SJSA1 (cell line): ENCODE results near the gene SIRPA. TPM values are rescaled to one million over a fixed set of nuclear protein-coding genes. Genes with fewer than 3 reads are reported as not detected.

ENCODE experiments used
- DNase-seq, 2 experiments: peaks; one replicate each; pipeline ENCODE4 v3.0.0-alpha.2; 2015 to 2020; ENCODE audit warnings: low spot score in 2 of 2, low read depth in 1 of 2
- H3K27ac ChIP-seq: fragments of 250-450 bp; sonication (Bioruptor Pico); 2 replicates; pipeline ENCODE4 v1.5.1; 2020; ENCODE audit warnings: mild to moderate bottlenecking, moderate library complexity
- H3K27me3 ChIP-seq: fragments of 250-450 bp; sonication (Bioruptor Pico); replicated peaks from 2 replicates; pipeline ENCODE4 v1.5.1; 2020; ENCODE audit warnings: mild to moderate bottlenecking, moderate library complexity
- H3K36me3 ChIP-seq: fragments of 250-450 bp; sonication (Bioruptor Pico); 2 replicates; pipeline ENCODE4 v1.5.1; 2020; ENCODE audit warnings: mild to moderate bottlenecking
- H3K4me1 ChIP-seq: fragments of 250-450 bp; sonication (Bioruptor Pico); replicated peaks from 2 replicates; pipeline ENCODE4 v1.6.1; 2021; ENCODE audit warnings: mild to moderate bottlenecking
- H3K4me3 ChIP-seq: fragments of 250-450 bp; sonication (Bioruptor Pico); 2 replicates; pipeline ENCODE4 v1.5.1; 2020; ENCODE audit warnings: mild to moderate bottlenecking
- H3K9me3 ChIP-seq: fragments of 250-450 bp; sonication (Bioruptor Pico); replicated peaks from 2 replicates; pipeline ENCODE4 v1.5.1; 2020; ENCODE audit warnings: mild to moderate bottlenecking
- total RNA-seq: library from RNA; depleted of rRNA; stranded (reverse); fragments of >200 nt; shearing (Covaris generic); gene quantifications from 2 replicates; pipeline ENCODE4 v1.2.3, GENCODE V29; 2014

Gene SIRPA
- total RNA-seq, 1 experiment from 2014 or later = 4.7 TPM

- no peaks in the 10 kb centered on the region for H3K27me3 ChIP-seq
- H3K4me3 ChIP-seq = no peak overlapping the region
- no peaks in the 10 kb centered on the region for H3K9me3 ChIP-seq
- no peaks in the 10 kb centered on the region for H3K36me3 ChIP-seq
- H3K4me1 ChIP-seq = peaks cover 9% of the 10 kb centered on the region
- DNase-seq = no peak
- no peak overlapping the region for H3K27ac ChIP-seq
Observed at GRCh38 chr20:1897541-1897940, 2.3 kb downstream of the SIRPA start.

DNA sequence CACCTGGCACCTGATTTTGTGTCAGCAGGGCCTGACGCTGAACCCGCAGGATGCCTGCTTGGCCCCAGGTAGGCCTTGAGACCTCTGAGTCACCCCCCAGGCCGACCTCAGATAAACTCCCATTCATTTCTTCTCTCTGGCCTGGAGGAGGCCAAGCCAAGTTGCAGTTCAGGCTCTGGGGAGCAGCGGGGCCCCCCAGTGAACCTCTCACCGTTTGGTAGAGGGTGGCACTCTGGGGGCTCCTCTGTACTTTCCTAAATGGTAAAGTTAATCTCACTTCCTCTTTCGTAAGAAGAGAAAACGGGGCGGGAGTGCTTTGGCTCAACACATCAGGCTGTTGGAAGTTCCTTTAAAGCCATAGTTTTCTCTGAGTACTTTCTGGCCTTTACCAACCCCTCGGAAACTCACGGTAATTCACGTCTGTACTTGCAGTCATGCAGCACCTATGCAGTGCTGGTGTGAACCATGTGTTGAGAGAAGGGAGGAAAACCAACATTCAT is 2.8 kb downstream of the SIRPA start:
- Histone ChIP-seq H3K4me1 (peaks cover 9% of the 10 kb centered on the region), H3K27me3 (no peaks in the 10 kb centered on the region), H3K9me3 (no peaks in the 10 kb centered on the region), H3K27ac (no peak overlapping the region), H3K36me3 (no peaks in the 10 kb centered on the region), H3K4me3 (no peak overlapping the region)
- no peak for DNase-seq

GRCh38 chr20:1898482-1899240 is 3.5 kb downstream of the SIRPA start:
- Histone ChIP-seq H3K27ac (no peak overlapping the region), H3K4me3 (no peak overlapping the region)
- no peak for DNase-seq

DNA sequence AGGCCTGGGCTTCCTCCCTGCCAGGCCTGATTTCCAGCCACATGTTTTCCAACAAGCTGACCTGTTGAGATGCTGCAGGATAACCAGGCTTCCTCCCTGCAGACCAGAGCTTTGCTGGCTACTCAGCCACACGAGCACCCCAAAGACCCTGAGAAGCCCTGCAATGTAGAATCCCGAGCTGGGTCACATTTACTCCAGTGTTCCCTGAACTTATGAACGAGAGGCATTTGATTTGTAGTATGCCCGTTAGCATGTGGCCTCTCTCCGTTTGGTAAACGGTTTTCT is 4.0 kb downstream of the SIRPA start:
- Histone ChIP-seq H3K4me1 (peaks cover 9% of the 10 kb centered on the region), H3K4me3 (no peak overlapping the region), H3K9me3 (no peaks in the 10 kb centered on the region), H3K27ac (no peak overlapping the region), H3K27me3 (no peaks in the 10 kb centered on the region), H3K36me3 (no peaks in the 10 kb centered on the region)
- DNase-seq = no peak

More at GRCh38 chr20:1898482-1899240, 3.5 kb downstream of the SIRPA start:
- H3K27me3 ChIP-seq = no peaks in the 10 kb centered on the region
- no peaks in the 10 kb centered on the region for H3K9me3 ChIP-seq
- peaks cover 9% of the 10 kb centered on the region for H3K4me1 ChIP-seq
- H3K36me3 ChIP-seq = no peaks in the 10 kb centered on the region

DNA sequence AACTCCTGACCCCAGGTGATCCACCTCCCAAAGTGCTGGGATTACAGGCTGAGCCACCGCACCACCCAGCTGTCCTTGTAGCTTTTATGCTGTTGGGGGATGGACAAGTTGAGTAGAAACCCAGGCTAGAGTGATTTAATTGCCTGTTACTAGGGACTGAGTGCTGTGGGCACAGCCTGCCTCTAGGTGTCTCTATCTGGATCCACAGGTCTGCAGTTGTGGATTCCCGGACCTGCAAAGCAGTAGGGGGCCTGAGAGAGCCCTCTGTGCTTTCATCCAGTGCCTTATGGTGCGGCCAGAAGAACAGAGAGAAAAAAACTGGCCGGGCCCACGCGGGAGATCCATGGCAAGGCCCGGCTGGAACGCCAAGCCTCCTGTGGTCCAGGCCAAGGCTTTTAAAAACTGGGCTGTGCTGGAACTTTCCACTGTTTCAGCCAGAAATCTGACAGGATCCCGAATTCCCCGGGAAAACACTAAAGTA is 5.2 kb downstream of the SIRPA start:
- Histone ChIP-seq H3K27ac (no peak overlapping the region), H3K9me3 (no peaks in the 10 kb centered on the region), H3K36me3 (no peaks in the 10 kb centered on the region), H3K4me3 (no peak overlapping the region), H3K27me3 (no peaks in the 10 kb centered on the region), H3K4me1 (peaks cover 5% of the 10 kb centered on the region)
- peak; percentile 40 to 63 for DNase-seq

DNA sequence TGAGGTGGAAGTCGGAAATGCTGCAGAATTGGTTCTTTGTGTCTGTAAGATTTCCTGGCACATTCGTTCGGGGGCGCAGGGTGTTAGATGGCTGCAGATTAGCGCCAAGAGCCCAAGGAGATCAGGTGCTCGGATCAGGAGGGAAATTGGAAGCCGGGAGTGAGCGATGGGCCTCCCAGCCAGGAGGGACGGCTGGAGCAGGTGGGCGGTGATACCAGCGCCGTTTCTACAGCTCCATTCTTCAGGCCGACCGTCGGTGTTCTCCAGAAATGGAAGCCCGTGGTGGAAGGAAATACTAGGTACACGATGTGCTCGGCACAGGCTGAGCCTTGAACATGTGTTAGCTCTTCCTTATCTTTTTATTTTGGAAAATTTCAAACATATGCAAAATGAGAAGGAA is 6.5 kb downstream of the SIRPA start:
- Histone ChIP-seq H3K4me3 (no peak overlapping the region), H3K27me3 (no peaks in the 10 kb centered on the region), H3K27ac (no peak overlapping the region), H3K9me3 (no peaks in the 10 kb centered on the region), H3K36me3 (no peaks in the 10 kb centered on the region), H3K4me1 (no peaks in the 10 kb centered on the region)
- DNase-seq = no peak

DNA sequence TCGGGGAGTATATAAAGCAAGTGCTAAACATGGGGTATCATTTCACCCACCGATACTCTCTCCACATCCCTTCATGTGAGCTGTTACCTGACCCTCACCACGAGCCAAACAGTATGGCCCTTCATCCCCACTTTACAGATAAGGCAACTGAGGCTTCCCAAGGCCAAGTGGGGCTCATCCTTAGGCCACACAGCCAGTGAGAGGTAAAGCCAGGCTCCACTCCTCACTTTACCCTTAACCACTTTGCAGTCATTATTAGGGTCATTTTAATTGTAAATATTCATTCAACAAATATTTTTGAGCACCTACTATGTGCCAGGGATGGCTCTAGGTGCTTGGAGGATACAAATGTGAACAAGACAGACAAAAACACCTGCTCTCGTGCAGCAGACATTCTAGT is 7.0 kb downstream of the SIRPA start:
- Histone ChIP-seq H3K4me3 (no peak overlapping the region), H3K9me3 (no peaks in the 10 kb centered on the region), H3K36me3 (no peaks in the 10 kb centered on the region), H3K27me3 (no peaks in the 10 kb centered on the region), H3K27ac (no peak overlapping the region), H3K4me1 (no peaks in the 10 kb centered on the region)
- DNase-seq = no peak

DNA sequence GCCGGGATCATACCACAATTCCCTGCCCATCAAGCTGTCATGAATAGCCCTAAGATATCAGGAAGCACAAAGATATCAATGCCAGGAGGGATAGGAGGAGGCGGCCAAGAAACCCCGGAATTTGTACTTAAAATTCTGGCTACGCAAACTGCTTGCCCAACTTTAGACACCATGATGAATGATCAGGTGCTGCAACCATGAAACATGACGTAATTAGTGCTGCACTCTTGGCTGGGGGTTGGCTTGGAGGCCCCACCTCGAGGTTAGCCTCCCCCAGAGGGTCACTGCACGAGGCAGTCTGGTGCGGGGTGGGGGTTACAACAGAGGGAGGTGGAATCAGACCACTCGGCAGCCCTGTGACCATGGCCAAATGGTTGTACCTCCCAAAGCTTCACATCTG is 8.9 kb downstream of the SIRPA start:
- Histone ChIP-seq H3K4me3 (no peak overlapping the region), H3K4me1 (no peaks in the 10 kb centered on the region), H3K9me3 (no peaks in the 10 kb centered on the region), H3K27ac (no peak overlapping the region), H3K36me3 (no peaks in the 10 kb centered on the region), H3K27me3 (no peaks in the 10 kb centered on the region)
- DNase-seq = no peak

DNA sequence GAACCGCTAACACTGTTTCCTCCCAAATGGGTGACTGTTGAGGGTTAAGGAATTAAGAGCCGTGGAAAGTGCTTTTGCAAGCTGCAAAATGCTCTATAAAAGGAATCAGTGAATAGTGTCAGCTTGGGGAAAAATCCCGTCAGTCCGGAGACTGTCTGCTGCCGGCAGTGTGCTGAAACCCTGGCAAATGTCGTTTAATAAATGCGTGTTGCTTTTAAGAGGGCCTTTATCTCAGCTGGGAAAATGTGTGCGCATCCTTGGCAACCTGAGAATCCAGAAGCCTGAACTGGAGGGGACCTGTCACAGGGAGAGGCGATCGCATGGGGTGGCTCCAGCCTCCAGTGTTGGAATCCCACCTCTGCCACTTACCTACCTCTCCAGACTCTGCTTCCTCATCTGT is 9.8 kb downstream of the SIRPA start:
- H3K36me3 ChIP-seq = no peaks in the 10 kb centered on the region
- H3K4me3 ChIP-seq = no peak overlapping the region
- H3K27me3 ChIP-seq = no peaks in the 10 kb centered on the region
- H3K4me1 ChIP-seq = no peaks in the 10 kb centered on the region
- no peaks in the 10 kb centered on the region for H3K9me3 ChIP-seq
- no peak overlapping the region for H3K27ac ChIP-seq
- DNase-seq = no peak

DNA sequence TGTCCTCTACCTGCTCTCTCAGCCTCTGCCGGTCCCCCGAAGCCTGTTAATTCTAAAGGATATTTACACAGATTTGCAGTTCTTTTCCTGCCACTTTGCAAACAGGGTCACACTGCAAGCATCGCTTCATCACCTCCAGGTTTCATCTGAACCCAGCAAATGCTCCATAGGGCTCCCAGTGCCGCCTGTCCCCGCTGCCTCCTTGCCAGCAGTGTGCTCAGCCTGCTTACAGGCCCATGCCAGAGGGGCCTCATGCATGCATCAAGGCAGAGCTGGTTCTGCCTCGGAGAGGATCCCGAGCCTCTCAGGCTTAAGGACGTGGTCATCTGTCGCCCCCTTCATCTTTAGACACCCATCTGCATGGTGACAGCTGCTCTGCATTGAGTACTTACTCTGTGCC is 10.5 kb downstream of the SIRPA start:
- no peaks in the 10 kb centered on the region for H3K4me1 ChIP-seq
- no peaks in the 10 kb centered on the region for H3K27me3 ChIP-seq
- DNase-seq = no peak
- H3K9me3 ChIP-seq = no peaks in the 10 kb centered on the region
- no peak overlapping the region for H3K27ac ChIP-seq
- H3K36me3 ChIP-seq = no peaks in the 10 kb centered on the region
- H3K4me3 ChIP-seq = no peak overlapping the region

DNA sequence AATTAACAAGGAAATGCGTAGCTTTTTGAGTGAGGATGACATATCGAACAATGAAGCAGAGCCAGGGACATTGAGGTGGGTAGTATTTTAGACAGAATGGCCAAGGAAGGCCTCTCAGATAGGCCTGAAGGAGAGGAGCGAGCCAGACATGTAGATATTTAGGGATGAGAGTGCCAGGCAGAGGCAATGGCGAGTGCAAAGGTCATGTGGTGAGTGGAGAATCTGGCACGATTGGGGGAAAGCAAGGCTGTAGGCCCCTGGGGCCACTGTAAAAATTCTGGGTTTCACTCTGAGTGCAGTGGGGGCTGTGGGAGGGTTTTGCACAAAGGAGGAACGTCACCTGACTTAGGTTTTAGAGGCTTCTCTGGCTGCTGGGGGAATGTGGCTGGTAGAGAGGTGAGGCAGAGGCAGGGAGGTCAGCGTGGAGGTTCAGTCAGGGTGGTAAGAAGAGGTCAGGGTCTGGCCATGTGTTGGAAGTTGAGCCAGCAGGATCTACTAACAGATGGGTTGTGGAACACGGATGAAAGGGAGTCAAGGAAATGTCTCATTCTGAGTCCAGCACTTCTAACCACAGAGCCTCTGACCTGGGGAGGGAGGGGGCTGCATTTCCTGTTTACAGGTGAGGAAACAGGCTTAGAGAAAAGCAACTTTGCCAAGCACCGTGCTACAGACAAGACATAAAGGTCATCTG is 11.3 kb downstream of the SIRPA start:
- Histone ChIP-seq H3K4me3 (no peak overlapping the region), H3K9me3 (no peaks in the 10 kb centered on the region), H3K4me1 (no peaks in the 10 kb centered on the region), H3K27me3 (no peaks in the 10 kb centered on the region), H3K27ac (no peak overlapping the region), H3K36me3 (no peaks in the 10 kb centered on the region)
- DNase-seq = no peak

DNA sequence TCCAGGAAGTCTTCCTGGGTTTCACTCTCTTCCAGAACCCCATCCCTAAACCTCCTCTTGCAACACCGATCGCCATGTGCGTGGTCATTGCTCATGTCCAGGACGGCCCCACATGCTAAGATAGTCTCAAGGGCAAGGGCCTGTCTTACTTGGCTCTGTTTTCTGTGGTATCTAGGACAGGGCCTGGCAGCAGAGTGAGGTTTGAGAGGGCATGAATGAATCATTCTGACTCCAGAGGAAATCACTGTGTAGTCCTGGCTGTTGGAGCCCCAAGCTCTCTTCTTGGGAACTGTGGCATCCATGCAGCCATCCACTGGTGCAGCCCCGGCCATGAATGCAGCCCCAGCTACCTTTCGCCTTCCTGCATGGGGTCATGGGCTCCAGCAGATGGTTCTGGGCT is 12.4 kb downstream of the SIRPA start:
- no peak overlapping the region for H3K4me3 ChIP-seq
- H3K27me3 ChIP-seq = no peaks in the 10 kb centered on the region
- no peaks in the 10 kb centered on the region for H3K36me3 ChIP-seq
- no peaks in the 10 kb centered on the region for H3K9me3 ChIP-seq
- no peak for DNase-seq
- no peak overlapping the region for H3K27ac ChIP-seq
- no peaks in the 10 kb centered on the region for H3K4me1 ChIP-seq

GRCh38 chr20:1908191-1908590 is 13.0 kb downstream of the SIRPA start:
- Histone ChIP-seq H3K36me3 (no peaks in the 10 kb centered on the region), H3K9me3 (no peaks in the 10 kb centered on the region), H3K27me3 (no peaks in the 10 kb centered on the region), H3K27ac (no peak overlapping the region), H3K4me3 (no peak overlapping the region), H3K4me1 (no peaks in the 10 kb centered on the region)
- DNase-seq = no peak

DNA sequence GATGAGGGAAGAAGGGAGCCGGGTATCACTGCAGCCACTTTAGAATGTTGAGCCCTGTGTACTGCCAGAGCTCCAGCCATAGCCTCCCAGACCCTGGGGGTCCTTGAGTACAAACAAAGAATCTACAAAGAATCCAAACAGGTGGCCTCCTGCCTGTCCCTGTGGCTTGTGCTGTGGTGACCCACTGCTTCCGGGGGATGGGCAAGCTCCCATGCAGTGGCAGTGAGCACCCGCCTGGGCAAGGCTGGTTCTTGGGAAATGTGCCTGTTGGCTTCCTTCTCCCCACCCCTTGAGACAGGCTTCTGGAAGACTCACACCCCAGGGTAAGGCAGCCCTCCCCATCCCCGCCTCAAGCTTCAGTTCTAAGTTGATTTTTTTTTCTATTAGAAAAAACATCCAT is 13.9 kb downstream of the SIRPA start:
- H3K27me3 ChIP-seq = no peaks in the 10 kb centered on the region
- H3K4me1 ChIP-seq = no peaks in the 10 kb centered on the region
- no peak overlapping the region for H3K27ac ChIP-seq
- H3K9me3 ChIP-seq = no peaks in the 10 kb centered on the region
- H3K4me3 ChIP-seq = no peak overlapping the region
- DNase-seq = no peak
- no peaks in the 10 kb centered on the region for H3K36me3 ChIP-seq
